ENCODE data around the gene TMA16.
A peak's percentile ranks its signal among the peaks of the same experiment; 100 is the strongest.

Gene TMA16

DNA sequence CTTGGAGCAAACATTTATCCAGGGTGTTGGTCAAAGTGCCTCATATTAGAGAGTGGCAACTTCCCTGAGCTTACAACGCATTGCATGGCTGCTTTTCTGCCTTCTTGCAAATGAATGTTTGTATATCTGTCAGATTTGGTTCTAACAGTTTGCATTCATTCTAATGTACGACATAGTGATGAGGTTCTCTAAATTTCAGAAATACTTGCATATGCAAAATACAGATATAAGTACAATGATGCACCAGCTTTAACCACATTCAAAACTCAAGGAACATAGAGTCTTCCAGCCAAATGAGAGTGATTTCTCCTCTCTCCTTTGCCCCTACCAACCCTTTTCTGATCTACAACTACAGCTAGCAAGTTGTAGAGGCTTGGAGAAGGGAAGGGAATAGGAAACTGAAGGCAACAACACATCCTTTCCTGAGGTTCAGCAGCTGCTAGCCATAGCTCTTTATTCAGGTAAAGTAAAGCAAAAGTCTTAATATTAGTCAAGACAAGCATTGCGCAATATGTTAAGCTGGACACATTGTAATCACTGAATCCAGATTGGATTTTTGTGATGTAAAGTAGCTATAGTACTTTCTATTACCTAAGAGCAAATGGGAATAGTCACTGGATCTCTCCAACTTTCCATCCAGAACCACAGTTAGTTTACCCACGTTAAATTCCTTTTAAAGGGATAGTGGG is 27.3 kb upstream of the TMA16 start:
- Histone ChIP-seq H3K27me3 (ENCODE audit: insufficient read depth, low read length, poor library complexity) (no peaks in the 10 kb centered on the region), H3K4ac (ENCODE audit: low read depth, low read length) (no peak overlapping the region), H3K4me2 (ENCODE audit: low read length) (no peak overlapping the region), H3K9ac (ENCODE audit: low read length) (no peak overlapping the region), H3K4me3 (ENCODE audit: low read length) (no peak overlapping the region), H3K79me2 (ENCODE audit: control insufficient read depth, insufficient read depth, low read length) (no peaks in the 10 kb centered on the region), H3K23ac (ENCODE audit: low read length) (no peak overlapping the region), H3K18ac (ENCODE audit: low read length) (no peak overlapping the region), H3K27ac (ENCODE audit: low read depth, low read length) (no peak overlapping the region), H2AK5ac (ENCODE audit: low read length) (no peak overlapping the region), H3K56ac (ENCODE audit: low read length) (no peak overlapping the region), H3K79me1 (ENCODE audit: low read length) (no peaks in the 10 kb centered on the region), H2BK15ac (replicated peaks; ENCODE audit: low read depth) (no peak overlapping the region), H2BK5ac (ENCODE audit: low read length) (no peak overlapping the region), H3K4me1 (ENCODE audit: control insufficient read depth, low read depth, low read length) (no peaks in the 10 kb centered on the region), H4K5ac (ENCODE audit: low read length) (no peak overlapping the region), H4K8ac (ENCODE audit: low read depth, low read length) (no peak overlapping the region), H3K36me3 (ENCODE audit: control insufficient read depth, insufficient read depth, low read length) (no peaks in the 10 kb centered on the region), H2BK120ac (ENCODE audit: low read depth, low read length) (no peak overlapping the region)
- WGBS (ENCODE audit: extremely low coverage, insufficient coverage, low lambda C conversion rate) = no CpG with 5 or more reads among the region's 4 CpGs
- no peak for DNase-seq

DNA sequence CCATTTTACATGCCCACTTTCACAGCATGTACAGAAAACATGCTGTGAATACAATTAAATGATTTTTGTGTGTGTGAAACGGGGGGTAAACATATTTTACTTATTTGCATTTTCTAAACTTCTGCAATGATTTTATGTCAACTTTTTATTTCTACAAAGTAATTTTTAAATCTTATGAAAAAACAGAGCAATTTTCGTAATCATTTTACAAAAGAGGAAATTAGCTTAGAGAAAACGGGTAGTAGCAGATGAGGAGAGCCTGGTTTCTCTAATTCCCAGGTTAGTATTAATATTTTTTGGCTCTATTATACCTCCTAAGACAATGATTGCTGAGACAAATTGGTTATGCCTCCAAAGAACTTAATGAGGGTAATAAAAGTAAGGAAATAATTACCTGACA is 24.1 kb upstream of the TMA16 start:
- Histone ChIP-seq H4K5ac (ENCODE audit: low read length) (no peak overlapping the region), H3K4me2 (ENCODE audit: low read length) (no peak overlapping the region), H2BK5ac (ENCODE audit: low read length) (no peak overlapping the region), H3K9ac (ENCODE audit: low read length) (no peak overlapping the region), H3K27ac (ENCODE audit: low read depth, low read length) (no peak overlapping the region), H3K56ac (ENCODE audit: low read length) (no peak overlapping the region), H3K18ac (ENCODE audit: low read length) (no peak overlapping the region), H3K4me1 (ENCODE audit: control insufficient read depth, low read depth, low read length) (no peaks in the 10 kb centered on the region), H2BK15ac (replicated peaks; ENCODE audit: low read depth) (no peak overlapping the region), H3K23ac (ENCODE audit: low read length) (no peak overlapping the region), H3K36me3 (ENCODE audit: control insufficient read depth, insufficient read depth, low read length) (no peaks in the 10 kb centered on the region), H3K79me2 (ENCODE audit: control insufficient read depth, insufficient read depth, low read length) (no peaks in the 10 kb centered on the region), H2BK120ac (ENCODE audit: low read depth, low read length) (no peak overlapping the region), H3K4ac (ENCODE audit: low read depth, low read length) (no peak overlapping the region), H4K8ac (ENCODE audit: low read depth, low read length) (no peak overlapping the region), H3K79me1 (ENCODE audit: low read length) (no peaks in the 10 kb centered on the region), H3K27me3 (ENCODE audit: insufficient read depth, low read length, poor library complexity) (no peaks in the 10 kb centered on the region), H3K4me3 (ENCODE audit: low read length) (no peak overlapping the region), H2AK5ac (ENCODE audit: low read length) (no peak overlapping the region)
- no peak for DNase-seq
- no CpG with 5 or more reads among the region's 3 CpGs for WGBS (ENCODE audit: extremely low coverage, insufficient coverage, low lambda C conversion rate)

DNA sequence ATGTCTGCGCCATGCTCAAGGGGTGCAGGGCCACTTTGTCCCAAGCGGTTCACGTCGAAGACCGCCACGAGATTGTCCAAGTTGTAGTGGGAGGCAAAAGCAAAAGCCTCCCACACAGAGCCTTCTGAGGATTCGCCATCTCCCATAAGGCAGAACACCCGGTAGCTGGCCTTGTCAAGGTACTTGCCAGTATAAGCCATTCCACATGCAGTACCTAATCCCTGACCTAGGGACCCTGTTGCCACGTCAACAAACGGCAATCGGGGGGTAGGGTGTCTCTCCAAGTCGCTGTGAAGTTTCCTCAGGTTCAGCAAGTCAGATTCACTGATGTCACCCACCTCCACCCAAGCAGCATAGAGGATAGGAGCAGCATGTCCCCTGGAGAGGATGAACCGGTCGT is 21.4 kb upstream of the TMA16 start:
- Histone ChIP-seq H3K79me2 (ENCODE audit: control insufficient read depth, insufficient read depth, low read length) (no peaks in the 10 kb centered on the region), H3K4me3 (ENCODE audit: low read length) (no peak overlapping the region), H3K4me2 (ENCODE audit: low read length) (no peak overlapping the region), H3K9ac (ENCODE audit: low read length) (no peak overlapping the region), H2AK5ac (ENCODE audit: low read length) (no peak overlapping the region), H2BK15ac (replicated peaks; ENCODE audit: low read depth) (no peak overlapping the region), H3K56ac (ENCODE audit: low read length) (no peak overlapping the region), H3K27ac (ENCODE audit: low read depth, low read length) (no peak overlapping the region), H3K27me3 (ENCODE audit: insufficient read depth, low read length, poor library complexity) (no peaks in the 10 kb centered on the region), H3K18ac (ENCODE audit: low read length) (no peak overlapping the region), H3K23ac (ENCODE audit: low read length) (no peak overlapping the region), H3K36me3 (ENCODE audit: control insufficient read depth, insufficient read depth, low read length) (no peaks in the 10 kb centered on the region), H3K4ac (ENCODE audit: low read depth, low read length) (no peak overlapping the region), H4K5ac (ENCODE audit: low read length) (no peak overlapping the region), H3K4me1 (ENCODE audit: control insufficient read depth, low read depth, low read length) (no peaks in the 10 kb centered on the region), H4K8ac (ENCODE audit: low read depth, low read length) (no peak overlapping the region), H3K79me1 (ENCODE audit: low read length) (no peaks in the 10 kb centered on the region), H2BK120ac (ENCODE audit: low read depth, low read length) (no peak overlapping the region), H2BK5ac (ENCODE audit: low read length) (no peak overlapping the region)
- no CpG with 5 or more reads among the region's 14 CpGs for WGBS (ENCODE audit: extremely low coverage, insufficient coverage, low lambda C conversion rate)
- peak; percentile 19 for DNase-seq

DNA sequence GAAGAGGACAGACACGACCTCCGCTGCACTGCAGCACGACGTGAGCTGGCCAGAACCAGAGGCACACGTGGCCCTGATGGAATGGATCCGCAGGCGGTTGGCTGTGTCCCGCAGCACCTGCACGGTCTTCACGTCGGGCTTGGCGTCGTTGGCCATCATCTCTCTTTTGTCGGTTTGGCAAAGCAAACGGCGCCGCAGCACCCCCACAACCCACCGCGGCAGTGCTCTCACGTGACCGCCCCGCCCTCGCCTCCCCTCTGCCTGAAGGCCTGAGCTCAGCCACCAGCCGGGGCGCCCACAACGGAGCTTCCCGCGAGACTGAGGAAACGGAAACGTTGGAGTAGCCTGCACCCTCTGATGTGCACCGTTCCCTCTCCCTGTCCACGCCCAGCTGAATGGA is 20.9 kb upstream of the TMA16 start, which contains the start of gene TKTL2:
TSS of gene TKTL2 (minus strand) at position 179 of the 400 bp plus-strand sequence. CDS start at position 159, 20 bp downstream.
- Histone ChIP-seq H2BK120ac (ENCODE audit: low read depth, low read length) (no peak within 1 kb of the TSS), H2AK5ac (ENCODE audit: low read length) (no peak within 1 kb of the TSS), H3K27me3 (ENCODE audit: insufficient read depth, low read length, poor library complexity) (no peaks in the 10 kb centered on the region), H3K79me2 (ENCODE audit: control insufficient read depth, insufficient read depth, low read length) (no peaks in the 10 kb centered on the region), H3K27ac (ENCODE audit: low read depth, low read length) (no peak within 1 kb of the TSS), H3K79me1 (ENCODE audit: low read length) (no peaks in the 10 kb centered on the region), H3K4me3 (ENCODE audit: low read length) (no peak within 1 kb of the TSS), H3K9ac (ENCODE audit: low read length) (no peak within 1 kb of the TSS), H4K5ac (ENCODE audit: low read length) (no peak within 1 kb of the TSS), H4K8ac (ENCODE audit: low read depth, low read length) (no peak within 1 kb of the TSS), H2BK5ac (ENCODE audit: low read length) (no peak within 1 kb of the TSS), H3K36me3 (ENCODE audit: control insufficient read depth, insufficient read depth, low read length) (no peaks in the 10 kb centered on the region), H3K4me1 (ENCODE audit: control insufficient read depth, low read depth, low read length) (no peaks in the 10 kb centered on the region), H3K23ac (ENCODE audit: low read length) (no peak within 1 kb of the TSS), H3K4ac (ENCODE audit: low read depth, low read length) (no peak within 1 kb of the TSS), H2BK15ac (replicated peaks; ENCODE audit: low read depth) (no peak within 1 kb of the TSS), H3K56ac (ENCODE audit: low read length) (no peak within 1 kb of the TSS), H3K4me2 (ENCODE audit: low read length) (no peak within 1 kb of the TSS), H3K18ac (ENCODE audit: low read length) (no peak within 1 kb of the TSS)
- no peak for DNase-seq
- WGBS (ENCODE audit: extremely low coverage, insufficient coverage, low lambda C conversion rate) = no CpG with 5 or more reads among the region's 32 CpGs

DNA sequence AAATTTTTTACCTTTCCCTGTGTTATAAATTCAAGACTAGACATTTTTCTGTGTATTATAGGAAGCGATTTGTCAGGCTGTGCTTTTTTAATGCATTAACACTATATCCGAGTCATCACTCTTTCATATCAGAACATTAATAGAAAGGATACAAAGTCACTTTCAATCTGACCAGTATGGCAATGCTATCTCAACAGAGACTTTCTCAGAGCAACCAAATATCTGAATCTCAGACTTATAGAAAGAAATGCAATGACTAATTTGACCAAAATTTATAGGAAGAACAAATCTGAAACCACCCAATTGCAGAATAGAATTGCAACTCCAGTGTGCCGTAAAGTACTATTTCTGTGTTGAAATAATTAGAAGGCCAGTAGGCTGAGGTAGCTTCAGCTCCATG is 20.5 kb upstream of the TMA16 start:
- H4K5ac ChIP-seq (ENCODE audit: low read length) = no peak overlapping the region
- H2BK120ac ChIP-seq (ENCODE audit: low read depth, low read length) = no peak overlapping the region
- no peak overlapping the region for H4K8ac ChIP-seq (ENCODE audit: low read depth, low read length)
- H3K23ac ChIP-seq (ENCODE audit: low read length) = no peak overlapping the region
- H3K9ac ChIP-seq (ENCODE audit: low read length) = no peak overlapping the region
- no peak overlapping the region for H2BK5ac ChIP-seq (ENCODE audit: low read length)
- no peaks in the 10 kb centered on the region for H3K79me1 ChIP-seq (ENCODE audit: low read length)
- no peaks in the 10 kb centered on the region for H3K27me3 ChIP-seq (ENCODE audit: insufficient read depth, low read length, poor library complexity)
- H3K4me1 ChIP-seq (ENCODE audit: control insufficient read depth, low read depth, low read length) = no peaks in the 10 kb centered on the region
- WGBS (ENCODE audit: extremely low coverage, insufficient coverage, low lambda C conversion rate) = no CpG with 5 or more reads among the region's 3 CpGs
- no peak overlapping the region for H3K4ac ChIP-seq (ENCODE audit: low read depth, low read length)
- no peak overlapping the region for H3K18ac ChIP-seq (ENCODE audit: low read length)
- H2BK15ac ChIP-seq (replicated peaks; ENCODE audit: low read depth) = no peak overlapping the region
- H3K56ac ChIP-seq (ENCODE audit: low read length) = no peak overlapping the region
- no peak overlapping the region for H2AK5ac ChIP-seq (ENCODE audit: low read length)
- H3K79me2 ChIP-seq (ENCODE audit: control insufficient read depth, insufficient read depth, low read length) = no peaks in the 10 kb centered on the region
- no peak overlapping the region for H3K4me3 ChIP-seq (ENCODE audit: low read length)
- no peak overlapping the region for H3K27ac ChIP-seq (ENCODE audit: low read depth, low read length)
- no peak overlapping the region for H3K4me2 ChIP-seq (ENCODE audit: low read length)
- H3K36me3 ChIP-seq (ENCODE audit: control insufficient read depth, insufficient read depth, low read length) = no peaks in the 10 kb centered on the region
- no peak for DNase-seq

Measured in mesendoderm (in vitro differentiated cells).